ENCODE measurements around the gene RNF123.

DNA sequence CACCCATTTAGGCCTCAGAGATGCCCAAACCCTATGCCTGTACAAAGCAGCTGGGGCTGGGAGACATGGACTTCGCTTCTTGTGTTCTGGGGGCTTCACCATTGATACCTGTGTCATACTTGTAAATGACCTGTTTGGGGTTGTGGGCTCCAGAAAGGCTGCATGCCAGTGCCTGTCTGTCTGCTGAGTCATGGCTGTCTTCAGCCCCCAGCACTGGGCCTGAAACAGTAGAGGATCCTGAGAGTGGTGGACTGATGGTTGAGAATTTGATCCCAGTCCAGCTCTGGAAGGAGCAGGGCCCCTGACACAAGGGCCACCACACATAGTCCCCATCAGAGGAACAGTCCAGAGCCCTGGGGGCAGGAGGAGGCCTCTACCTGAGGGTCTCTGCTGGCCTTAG is 39.8 kb upstream of the RNF123 start:
- no peak for TF ChIP-seq TAF1 (IDR thresholded peaks at IDR 0.05; ENCODE audit: low read depth)
- TF ChIP-seq, protein P1, sequence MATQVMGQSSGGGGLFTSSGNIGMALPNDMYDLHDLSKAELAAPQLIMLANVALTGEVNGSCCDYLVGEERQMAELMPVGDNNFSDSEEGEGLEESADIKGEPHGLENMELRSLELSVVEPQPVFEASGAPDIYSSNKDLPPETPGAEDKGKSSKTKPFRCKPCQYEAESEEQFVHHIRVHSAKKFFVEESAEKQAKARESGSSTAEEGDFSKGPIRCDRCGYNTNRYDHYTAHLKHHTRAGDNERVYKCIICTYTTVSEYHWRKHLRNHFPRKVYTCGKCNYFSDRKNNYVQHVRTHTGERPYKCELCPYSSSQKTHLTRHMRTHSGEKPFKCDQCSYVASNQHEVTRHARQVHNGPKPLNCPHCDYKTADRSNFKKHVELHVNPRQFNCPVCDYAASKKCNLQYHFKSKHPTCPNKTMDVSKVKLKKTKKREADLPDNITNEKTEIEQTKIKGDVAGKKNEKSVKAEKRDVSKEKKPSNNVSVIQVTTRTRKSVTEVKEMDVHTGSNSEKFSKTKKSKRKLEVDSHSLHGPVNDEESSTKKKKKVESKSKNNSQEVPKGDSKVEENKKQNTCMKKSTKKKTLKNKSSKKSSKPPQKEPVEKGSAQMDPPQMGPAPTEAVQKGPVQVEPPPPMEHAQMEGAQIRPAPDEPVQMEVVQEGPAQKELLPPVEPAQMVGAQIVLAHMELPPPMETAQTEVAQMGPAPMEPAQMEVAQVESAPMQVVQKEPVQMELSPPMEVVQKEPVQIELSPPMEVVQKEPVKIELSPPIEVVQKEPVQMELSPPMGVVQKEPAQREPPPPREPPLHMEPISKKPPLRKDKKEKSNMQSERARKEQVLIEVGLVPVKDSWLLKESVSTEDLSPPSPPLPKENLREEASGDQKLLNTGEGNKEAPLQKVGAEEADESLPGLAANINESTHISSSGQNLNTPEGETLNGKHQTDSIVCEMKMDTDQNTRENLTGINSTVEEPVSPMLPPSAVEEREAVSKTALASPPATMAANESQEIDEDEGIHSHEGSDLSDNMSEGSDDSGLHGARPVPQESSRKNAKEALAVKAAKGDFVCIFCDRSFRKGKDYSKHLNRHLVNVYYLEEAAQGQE (IDR thresholded peaks at IDR 0.05; ENCODE audit: low read depth), result no peak

Measured in Ishikawa (cell line).